Ishikawa (cell line): ENCODE results near the gene FCHO1.

Source experiments
- CEBPB ChIP-seq: IDR thresholded peaks from 2 replicates; pipeline ENCODE4 v1.6.1; 2012
- CREB1 ChIP-seq: IDR thresholded peaks from 2 replicates; pipeline ENCODE4 v1.6.1; 2012; ENCODE audit warnings: low read depth
- EGR1 ChIP-seq: IDR thresholded peaks from 2 replicates; pipeline ENCODE4 v1.6.1; 2012
- EP300 ChIP-seq: IDR thresholded peaks from 2 replicates; pipeline ENCODE4 v1.6.1; 2012; ENCODE audit warnings: borderline replicate concordance
- FOXM1 ChIP-seq: IDR thresholded peaks from 2 replicates; pipeline ENCODE4 v1.6.1; 2012; ENCODE audit warnings: low read depth, borderline replicate concordance
- NFIC ChIP-seq: IDR thresholded peaks from 2 replicates; pipeline ENCODE4 v1.6.1; 2012
- RAD21 ChIP-seq: IDR thresholded peaks from 2 replicates; pipeline ENCODE4 v1.6.1; 2012; ENCODE audit warnings: low read depth
- REST ChIP-seq: IDR thresholded peaks from 2 replicates; pipeline ENCODE4 v1.6.1; 2012; ENCODE audit warnings: low read depth, mild to moderate bottlenecking
- TAF1 ChIP-seq: IDR thresholded peaks from 2 replicates; pipeline ENCODE4 v1.6.1; 2012; ENCODE audit warnings: low read depth, mild to moderate bottlenecking
- TCF12 ChIP-seq: IDR thresholded peaks from 2 replicates; pipeline ENCODE4 v1.6.1; 2012; ENCODE audit warnings: low read depth
- TEAD4 ChIP-seq: IDR thresholded peaks from 2 replicates; pipeline ENCODE4 v1.6.1; 2012
- YY1 ChIP-seq: IDR thresholded peaks from 2 replicates; pipeline ENCODE4 v1.6.1; 2012; ENCODE audit warnings: low read depth
- ZBTB7A ChIP-seq: IDR thresholded peaks from 2 replicates; pipeline ENCODE4 v1.6.1; 2012; ENCODE audit warnings: low read depth
- TF ChIP-seq, protein P1 (sequence below): IDR thresholded peaks from 2 replicates; pipeline ENCODE4 v1.6.1; 2012
- TF ChIP-seq, protein P2 (sequence below): IDR thresholded peaks from 2 replicates; pipeline ENCODE4 v1.6.1; 2012

The FCHO1 gene

GRCh38 chr19:17727843-17728242, 23.4 kb upstream of the FCHO1 start:
- TF ChIP-seq TEAD4 (no peak), REST (no peak), EP300 (no peak), ZBTB7A (no peak), EGR1 (no peak), CEBPB (no peak), TCF12 (no peak), YY1 (no peak)
- TF ChIP-seq, protein P1, sequence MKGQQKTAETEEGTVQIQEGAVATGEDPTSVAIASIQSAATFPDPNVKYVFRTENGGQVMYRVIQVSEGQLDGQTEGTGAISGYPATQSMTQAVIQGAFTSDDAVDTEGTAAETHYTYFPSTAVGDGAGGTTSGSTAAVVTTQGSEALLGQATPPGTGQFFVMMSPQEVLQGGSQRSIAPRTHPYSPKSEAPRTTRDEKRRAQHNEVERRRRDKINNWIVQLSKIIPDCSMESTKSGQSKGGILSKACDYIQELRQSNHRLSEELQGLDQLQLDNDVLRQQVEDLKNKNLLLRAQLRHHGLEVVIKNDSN = no peak
- TF ChIP-seq, protein P2, sequence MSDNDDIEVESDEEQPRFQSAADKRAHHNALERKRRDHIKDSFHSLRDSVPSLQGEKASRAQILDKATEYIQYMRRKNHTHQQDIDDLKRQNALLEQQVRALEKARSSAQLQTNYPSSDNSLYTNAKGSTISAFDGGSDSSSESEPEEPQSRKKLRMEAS = no peak

- TF ChIP-seq FOXM1 (no peak), TEAD4 (no peak), YY1 (no peak), REST (no peak), EP300 (no peak), EGR1 (no peak), NFIC (no peak), CEBPB (no peak)
- TF ChIP-seq, protein P2 = no peak
Measured at GRCh38 chr19:17733127-17733526, 18.1 kb upstream of the FCHO1 start.

DNA sequence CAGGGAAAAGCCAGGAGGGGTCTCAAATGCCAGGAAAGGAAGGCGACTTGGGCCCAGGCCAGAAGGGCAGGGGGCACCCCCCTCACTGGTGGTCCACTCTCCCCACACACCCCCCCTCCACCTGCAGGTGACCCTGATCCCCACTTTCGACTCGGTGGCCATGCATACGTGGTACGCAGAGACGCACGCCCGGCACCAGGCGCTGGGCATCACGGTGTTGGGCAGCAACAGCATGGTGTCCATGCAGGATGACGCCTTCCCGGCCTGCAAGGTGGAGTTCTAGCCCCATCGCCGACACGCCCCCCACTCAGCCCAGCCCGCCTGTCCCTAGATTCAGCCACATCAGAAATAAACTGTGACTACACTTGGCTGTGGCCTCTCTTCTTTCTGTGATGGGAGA, 17.1 kb upstream of the FCHO1 start:
- TF ChIP-seq, protein P1 = no peak
- TF ChIP-seq, protein P2 = no peak
- TF ChIP-seq NFIC (no peak), REST (no peak), YY1 (no peak), EP300 (no peak), EGR1 (no peak), CREB1 (no peak), TAF1 (no peak), RAD21 (no peak), TCF12 (no peak), ZBTB7A (no peak), FOXM1 (no peak), TEAD4 (no peak), CEBPB (no peak)

DNA sequence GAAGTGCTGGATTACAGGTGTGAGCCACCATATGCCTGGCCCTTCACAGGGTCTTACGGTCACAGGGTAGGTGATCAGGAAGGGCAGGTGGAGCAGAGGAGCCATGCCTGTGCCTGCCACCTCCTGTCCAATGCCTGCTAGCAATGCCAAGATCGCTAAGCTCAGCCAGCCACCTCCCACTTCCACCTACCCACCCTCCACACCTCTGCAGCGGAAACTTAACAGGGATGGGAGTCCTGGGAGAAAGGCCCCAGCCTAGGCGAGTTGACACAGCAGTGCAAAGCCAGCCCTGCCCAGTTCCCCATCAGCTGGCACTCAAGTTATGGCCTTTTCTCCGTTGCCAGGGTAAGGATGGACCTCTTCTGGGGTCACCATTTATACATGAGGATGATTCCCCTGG, 15.9 kb upstream of the FCHO1 start:
- no peak for TF ChIP-seq CREB1

DNA sequence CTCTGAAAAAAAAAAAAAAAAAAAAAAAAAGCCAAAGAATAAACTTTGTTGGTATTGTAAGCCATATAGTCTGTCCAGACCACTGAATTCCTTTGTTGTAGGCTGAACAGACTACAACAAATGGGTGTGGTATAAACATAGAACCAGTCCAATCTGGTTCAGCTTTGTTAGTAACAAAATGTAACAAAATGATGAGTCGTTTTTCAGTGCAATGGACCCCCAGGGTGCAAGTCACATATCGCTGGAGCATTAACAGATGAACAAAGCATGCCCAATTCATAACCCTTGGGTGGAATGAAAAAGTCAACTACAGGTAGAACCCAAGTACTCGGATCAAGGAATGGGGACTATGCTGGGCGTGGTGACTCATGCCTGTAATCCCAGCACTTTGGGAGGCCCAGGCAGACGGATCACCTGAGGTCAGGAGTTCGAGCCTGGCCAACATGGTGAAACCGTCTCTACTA, 13.6 kb upstream of the FCHO1 start:
- no peak for TF ChIP-seq CREB1
- TF ChIP-seq ZBTB7A = no peak
- no peak for TF ChIP-seq TEAD4
- TF ChIP-seq REST = no peak
- no peak for TF ChIP-seq YY1
- TF ChIP-seq RAD21 = no peak
- no peak for TF ChIP-seq EGR1
- no peak for TF ChIP-seq NFIC
- TF ChIP-seq, protein P2 = no peak
- no peak for TF ChIP-seq EP300
- no peak for TF ChIP-seq FOXM1
- no peak for TF ChIP-seq TCF12
- no peak for TF ChIP-seq CEBPB
- TF ChIP-seq, protein P1 = no peak
- no peak for TF ChIP-seq TAF1
